ENCODE measurements around the gene SEPTIN12.
"Not testable (repeated sequence)": the region's sequence is repeated elsewhere in the genome, so short reads cannot be mapped to it uniquely, and the experiment has no call there.

SEPTIN12 gene

GRCh38 chr16:4752351-4753100 lies 35.6 kb downstream of the SEPTIN12 start:
- DNase-seq (ENCODE audit: low read depth): no peak

- DNase-seq (ENCODE audit: low read depth): no peak
Observed at GRCh38 chr16:4750896-4751295, 37.2 kb downstream of the SEPTIN12 start.

- DNase-seq (ENCODE audit: low read depth): no peak
Observed at GRCh38 chr16:4749700-4750257, 38.4 kb downstream of the SEPTIN12 start.

- DNase-seq (ENCODE audit: low read depth): no peak
Observed at GRCh38 chr16:4748682-4749411, 39.3 kb downstream of the SEPTIN12 start.

- DNase-seq (ENCODE audit: low read depth): no peak
Observed at GRCh38 chr16:4747906-4748681, 40.1 kb downstream of the SEPTIN12 start.

- DNase-seq (ENCODE audit: low read depth): no peak
Observed at GRCh38 chr16:4746991-4747574, 41.1 kb downstream of the SEPTIN12 start.

- no peak for DNase-seq (ENCODE audit: low read depth)
Observed at GRCh38 chr16:4746215-4746614, 41.9 kb downstream of the SEPTIN12 start.

- DNase-seq (ENCODE audit: low read depth): no peak
Observed at GRCh38 chr16:4745274-4745569, 42.9 kb downstream of the SEPTIN12 start.

GRCh38 chr16:4744555-4745273 lies 43.4 kb downstream of the SEPTIN12 start:
- no peak for DNase-seq (ENCODE audit: low read depth)

- DNase-seq (ENCODE audit: low read depth): no peak
Observed at GRCh38 chr16:4743226-4743878, 44.8 kb downstream of the SEPTIN12 start.

GRCh38 chr16:4738370-4738769 lies 49.8 kb downstream of the SEPTIN12 start:
- DNase-seq (ENCODE audit: low read depth): not testable (repeated sequence)

- DNase-seq (ENCODE audit: low read depth): no peak
Observed at GRCh38 chr16:4737545-4737944, 50.6 kb downstream of the SEPTIN12 start.

- no peak for DNase-seq (ENCODE audit: low read depth)
Observed at GRCh38 chr16:4736546-4736945, 51.6 kb downstream of the SEPTIN12 start.

GRCh38 chr16:4734730-4735535 lies 53.2 kb downstream of the SEPTIN12 start:
- peak; percentile 94 for DNase-seq (ENCODE audit: low read depth)

- peak; percentile 76 for DNase-seq (ENCODE audit: low read depth)
Observed at GRCh38 chr16:4734063-4734729, 53.9 kb downstream of the SEPTIN12 start, which contains the start of the genes ANKS3 and DNAAF8. TSS of gene ANKS3 (minus strand) at chr16:4734271. CDS start at chr16:4730149, 4,122 bp downstream. TSS of gene DNAAF8 (plus strand) at chr16:4734537. CDS start at chr16:4736515, 1,978 bp downstream.

- DNase-seq (ENCODE audit: low read depth): no peak
Observed at GRCh38 chr16:4733747-4734062, 54.4 kb downstream of the SEPTIN12 start.

- DNase-seq (ENCODE audit: low read depth): no peak
Observed at GRCh38 chr16:4733211-4733742, 54.9 kb downstream of the SEPTIN12 start.

GRCh38 chr16:4729876-4730275 lies 58.3 kb downstream of the SEPTIN12 start:
- DNase-seq (ENCODE audit: low read depth): no peak

- DNase-seq (ENCODE audit: low read depth): no peak
Observed at GRCh38 chr16:4728676-4729075, 59.5 kb downstream of the SEPTIN12 start.
